Chondrocyte (in vitro differentiated cells): ENCODE measurements around the gene GOLGA6C. TPM values are rescaled to one million over a fixed set of nuclear protein-coding genes. Genes with fewer than 3 reads are reported as not detected.
A peak's percentile ranks its signal among the peaks of the same experiment; 100 is the strongest.

Experiments used
- DNase-seq: peaks from one replicate; pipeline ENCODE4 v3.0.0; 2021; ENCODE audit warnings: mixed read lengths, low spot score
- H3K27ac Mint-ChIP-seq: one replicate; pipeline ENCODE4 v1.8.0; 2021; ENCODE audit warnings: mild to moderate bottlenecking, moderate library complexity, mixed read lengths; ENCODE audit not compliant: unreplicated experiment
- H3K27me3 Mint-ChIP-seq: 2 replicates; pipeline ENCODE4 v1.8.0; 2021; ENCODE audit warnings: low read depth, mixed read lengths
- H3K36me3 Mint-ChIP-seq: 2 replicates; pipeline ENCODE4 v1.8.0; 2021; ENCODE audit warnings: low read depth, mixed read lengths
- H3K4me1 Mint-ChIP-seq: 2 replicates; pipeline ENCODE4 v1.8.0; 2021; ENCODE audit warnings: low read depth, mild to moderate bottlenecking, mixed read lengths
- H3K4me3 Mint-ChIP-seq: one replicate; pipeline ENCODE4 v1.8.0; 2021; ENCODE audit warnings: mild to moderate bottlenecking, moderate library complexity, mixed read lengths; ENCODE audit not compliant: unreplicated experiment
- H3K9me3 Mint-ChIP-seq: 2 replicates; pipeline ENCODE4 v1.8.0; 2021; ENCODE audit warnings: low read depth, mixed read lengths
- CTCF ChIP-seq: fragments of 200-600 bp; sonication (generic); IDR thresholded peaks from 2 replicates; pipeline ENCODE4 v1.5.0; 2021; ENCODE audit warnings: antibody characterized with exemption, mild to moderate bottlenecking, moderate library complexity
- total RNA-seq: library from RNA; stranded (reverse); gene quantifications from 3 replicates; pipeline ENCODE4 v1.2.1, GENCODE V29; 2021

The GOLGA6C gene
- total RNA-seq, 1 donor from 2014 or later: not detected

DNA sequence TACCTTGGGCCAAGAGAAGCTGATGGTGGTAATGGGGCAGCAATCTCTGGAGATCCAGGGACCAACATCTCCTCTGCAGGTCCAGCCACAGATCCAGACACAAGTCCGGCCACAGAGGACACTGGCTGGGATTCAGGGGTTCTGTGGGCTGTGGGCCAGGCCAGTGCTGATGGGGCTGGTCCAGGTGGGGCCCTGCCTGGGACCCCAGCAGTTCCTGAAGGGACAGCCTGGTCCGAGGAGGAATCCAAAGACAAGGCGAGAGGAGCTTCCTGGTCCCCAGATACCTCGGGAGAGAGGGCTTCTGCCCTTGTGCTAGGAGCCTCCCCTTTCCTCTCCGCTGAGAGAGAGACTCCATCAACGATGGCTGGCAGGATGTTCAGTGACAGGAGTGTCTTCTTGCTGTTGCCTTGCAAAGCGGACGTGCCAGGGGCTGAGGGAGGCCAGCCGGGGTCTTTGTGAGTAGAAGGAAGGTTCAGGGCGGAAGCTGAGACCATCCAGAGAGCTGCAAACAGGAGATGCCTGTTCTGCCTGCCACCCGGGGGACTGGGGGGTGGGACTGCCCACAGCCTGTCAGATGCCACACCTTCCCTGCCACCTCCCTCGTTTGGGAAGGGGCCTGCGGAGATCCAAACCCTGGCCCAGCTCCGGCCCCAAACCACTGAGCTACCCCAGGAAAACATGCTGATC lies 24.5 kb upstream of the GOLGA6C start:
- DNase-seq: peak; percentile 68
- Mint-ChIP-seq H3K4me3 (no peak overlapping the region), H3K9me3 (no peaks in the 10 kb centered on the region), H3K27ac (no peak overlapping the region), H3K4me1 (no peaks in the 10 kb centered on the region), H3K27me3 (peaks cover 20% of the 10 kb centered on the region), H3K36me3 (no peaks in the 10 kb centered on the region)
- TF ChIP-seq CTCF: no peak

GRCh38 chr15:75234191-75234810 lies 23.8 kb upstream of the GOLGA6C start:
- DNase-seq: peak; percentile 67
- peaks cover 21% of the 10 kb centered on the region for H3K27me3 Mint-ChIP-seq
- no peak overlapping the region for H3K27ac Mint-ChIP-seq
- no peaks in the 10 kb centered on the region for H3K4me1 Mint-ChIP-seq
- no peaks in the 10 kb centered on the region for H3K9me3 Mint-ChIP-seq
- H3K36me3 Mint-ChIP-seq: no peaks in the 10 kb centered on the region
- H3K4me3 Mint-ChIP-seq: no peak overlapping the region
- no peak for TF ChIP-seq CTCF

DNA sequence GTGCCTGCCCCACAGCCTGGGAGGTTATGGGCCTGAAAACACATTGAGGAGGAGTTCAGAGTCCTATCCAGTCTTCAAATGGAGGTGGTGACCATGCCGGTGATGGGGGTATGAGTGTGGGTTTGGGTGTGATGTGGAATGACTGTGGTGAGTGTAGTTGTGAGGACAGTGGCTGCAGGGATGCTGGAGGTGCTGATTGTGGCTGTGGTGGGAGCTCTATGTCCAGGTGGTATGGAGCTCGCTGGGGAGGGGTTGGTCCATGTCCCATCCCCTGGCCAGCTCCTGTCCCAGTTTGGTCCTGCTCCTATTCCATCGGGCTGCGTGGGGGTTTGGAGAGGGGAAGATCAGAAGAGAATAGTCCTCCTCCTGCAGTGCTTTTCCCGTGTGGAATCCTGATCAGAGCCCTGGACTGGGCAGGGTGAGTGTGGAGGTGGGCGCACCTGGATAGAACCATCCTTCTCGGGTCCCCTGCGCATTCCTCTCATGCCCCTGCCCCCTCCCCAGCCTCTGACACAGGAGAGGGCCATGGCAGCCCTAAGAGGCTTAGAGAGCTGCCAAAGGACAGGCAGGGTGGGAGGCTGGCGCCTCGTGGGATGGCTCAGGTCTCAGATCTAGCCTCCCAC lies 23.0 kb upstream of the GOLGA6C start:
- peak; percentile 62 for DNase-seq
- Mint-ChIP-seq H3K27ac (no peak overlapping the region), H3K36me3 (no peaks in the 10 kb centered on the region), H3K4me3 (no peak overlapping the region), H3K9me3 (no peaks in the 10 kb centered on the region), H3K4me1 (no peaks in the 10 kb centered on the region), H3K27me3 (peaks cover 23% of the 10 kb centered on the region)
- TF ChIP-seq CTCF: no peak

- DNase-seq: peak; percentile 48
- Mint-ChIP-seq H3K9me3 (no peaks in the 10 kb centered on the region), H3K27ac (no peak overlapping the region), H3K27me3 (peaks cover 30% of the 10 kb centered on the region), H3K4me3 (no peak overlapping the region), H3K36me3 (no peaks in the 10 kb centered on the region), H3K4me1 (no peaks in the 10 kb centered on the region)
- no peak for TF ChIP-seq CTCF
Observed at GRCh38 chr15:75235760-75236729, 22.1 kb upstream of the GOLGA6C start.
